A549 treated with CpdA at 1 μM for 4 hours (cell line): ENCODE measurements around the gene SENP5. TPM values are rescaled to one million over a fixed set of nuclear protein-coding genes. Genes with fewer than 3 reads are reported as not detected.

Experiments used
- total RNA-seq: library from RNA; stranded (reverse); fragments of 200-300 nt; extraction: Qiagen RNA extraction; gene quantifications from 5 replicates; pipeline ENCODE4 v1.2.3, GENCODE V29; 2022; ENCODE audit warnings: low read depth

Gene SENP5, protein sequence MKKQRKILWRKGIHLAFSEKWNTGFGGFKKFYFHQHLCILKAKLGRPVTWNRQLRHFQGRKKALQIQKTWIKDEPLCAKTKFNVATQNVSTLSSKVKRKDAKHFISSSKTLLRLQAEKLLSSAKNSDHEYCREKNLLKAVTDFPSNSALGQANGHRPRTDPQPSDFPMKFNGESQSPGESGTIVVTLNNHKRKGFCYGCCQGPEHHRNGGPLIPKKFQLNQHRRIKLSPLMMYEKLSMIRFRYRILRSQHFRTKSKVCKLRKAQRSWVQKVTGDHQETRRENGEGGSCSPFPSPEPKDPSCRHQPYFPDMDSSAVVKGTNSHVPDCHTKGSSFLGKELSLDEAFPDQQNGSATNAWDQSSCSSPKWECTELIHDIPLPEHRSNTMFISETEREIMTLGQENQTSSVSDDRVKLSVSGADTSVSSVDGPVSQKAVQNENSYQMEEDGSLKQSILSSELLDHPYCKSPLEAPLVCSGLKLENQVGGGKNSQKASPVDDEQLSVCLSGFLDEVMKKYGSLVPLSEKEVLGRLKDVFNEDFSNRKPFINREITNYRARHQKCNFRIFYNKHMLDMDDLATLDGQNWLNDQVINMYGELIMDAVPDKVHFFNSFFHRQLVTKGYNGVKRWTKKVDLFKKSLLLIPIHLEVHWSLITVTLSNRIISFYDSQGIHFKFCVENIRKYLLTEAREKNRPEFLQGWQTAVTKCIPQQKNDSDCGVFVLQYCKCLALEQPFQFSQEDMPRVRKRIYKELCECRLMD
- 5.4 to 8.7 TPM (median 7.2 TPM) in 5 replicates for total RNA-seq

DNA sequence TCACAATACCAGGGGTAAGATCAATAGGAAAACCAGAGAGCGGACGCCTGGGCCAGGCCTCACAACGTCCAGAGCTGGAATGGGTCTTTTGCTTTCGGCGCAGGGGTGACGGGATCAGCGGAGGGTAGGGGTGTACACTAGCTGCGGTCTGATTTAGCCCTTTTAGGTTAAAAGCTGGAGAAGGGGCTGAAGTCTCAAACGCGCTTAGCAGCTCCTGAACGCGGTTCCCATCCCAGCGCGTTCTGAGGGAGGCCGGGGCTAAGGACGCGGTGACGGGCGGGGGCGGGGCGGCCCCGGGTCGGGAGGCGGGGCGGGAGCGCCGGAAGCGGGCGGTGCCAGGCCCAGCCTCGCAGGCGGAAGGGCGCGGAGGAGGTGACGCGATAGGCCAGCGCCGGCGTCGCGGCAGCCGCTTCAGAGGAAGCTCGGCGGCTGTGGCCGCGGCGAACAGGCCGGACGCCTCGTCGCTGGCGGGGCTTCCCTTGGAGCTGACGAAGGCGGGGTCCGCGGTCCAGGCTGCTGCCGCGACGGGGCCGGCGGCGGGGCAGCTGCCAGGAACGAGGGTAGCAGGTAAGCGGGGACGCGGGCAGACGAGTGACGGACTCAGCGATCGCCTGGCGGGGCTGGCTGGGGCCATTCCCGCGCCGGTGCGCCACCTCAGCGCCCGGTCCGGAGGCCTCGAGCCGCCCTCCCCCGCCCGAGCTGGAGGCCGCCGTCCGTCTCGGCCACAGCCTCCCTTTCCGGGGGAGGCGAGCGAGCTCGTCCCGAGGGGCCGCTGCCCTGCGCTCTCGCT, at the start of gene SENP5:
Gene SENP5, plus strand, starts transcription at position 414 of the 790 bp plus-strand sequence. CDS start 17,262 bp downstream, outside the sequence.

DNA sequence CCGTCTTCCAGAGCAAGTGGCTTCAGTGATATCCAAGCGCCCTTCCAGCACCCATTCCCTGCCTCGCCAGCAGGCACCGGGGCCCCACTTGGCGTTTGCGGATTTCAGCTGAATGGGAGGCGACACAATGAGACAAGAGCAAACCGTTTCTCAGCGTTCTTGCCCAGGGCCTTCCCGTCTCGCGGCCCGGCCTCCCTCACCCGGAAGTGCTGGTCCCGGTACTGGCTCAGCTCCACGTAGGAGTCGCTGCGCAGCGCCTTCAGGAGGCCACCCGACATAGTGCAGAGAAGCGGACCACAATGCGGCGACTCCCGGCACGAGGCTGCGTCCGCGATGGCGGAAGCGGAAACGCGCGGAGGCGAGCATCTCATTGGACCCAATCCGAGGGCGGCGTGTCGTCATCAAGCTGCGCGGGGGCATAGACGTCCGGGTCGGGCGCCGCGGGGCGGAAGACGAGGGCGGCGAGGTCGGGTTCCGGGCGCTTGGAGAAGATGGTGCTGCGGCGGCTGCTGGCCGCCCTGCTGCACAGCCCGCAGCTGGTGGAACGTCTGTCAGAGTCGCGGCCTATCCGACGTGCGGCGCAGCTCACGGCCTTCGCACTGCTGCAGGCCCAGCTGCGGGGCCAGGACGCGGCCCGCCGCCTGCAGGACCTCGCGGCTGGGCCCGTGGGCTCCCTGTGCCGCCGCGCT, 74.7 kb downstream of the SENP5 start, which contains the start of gene NCBP2:
Gene NCBP2, minus strand, starts transcription at position 303 of the 689 bp plus-strand sequence. Its CDS starts 25 bp downstream, at position 278.

DNA sequence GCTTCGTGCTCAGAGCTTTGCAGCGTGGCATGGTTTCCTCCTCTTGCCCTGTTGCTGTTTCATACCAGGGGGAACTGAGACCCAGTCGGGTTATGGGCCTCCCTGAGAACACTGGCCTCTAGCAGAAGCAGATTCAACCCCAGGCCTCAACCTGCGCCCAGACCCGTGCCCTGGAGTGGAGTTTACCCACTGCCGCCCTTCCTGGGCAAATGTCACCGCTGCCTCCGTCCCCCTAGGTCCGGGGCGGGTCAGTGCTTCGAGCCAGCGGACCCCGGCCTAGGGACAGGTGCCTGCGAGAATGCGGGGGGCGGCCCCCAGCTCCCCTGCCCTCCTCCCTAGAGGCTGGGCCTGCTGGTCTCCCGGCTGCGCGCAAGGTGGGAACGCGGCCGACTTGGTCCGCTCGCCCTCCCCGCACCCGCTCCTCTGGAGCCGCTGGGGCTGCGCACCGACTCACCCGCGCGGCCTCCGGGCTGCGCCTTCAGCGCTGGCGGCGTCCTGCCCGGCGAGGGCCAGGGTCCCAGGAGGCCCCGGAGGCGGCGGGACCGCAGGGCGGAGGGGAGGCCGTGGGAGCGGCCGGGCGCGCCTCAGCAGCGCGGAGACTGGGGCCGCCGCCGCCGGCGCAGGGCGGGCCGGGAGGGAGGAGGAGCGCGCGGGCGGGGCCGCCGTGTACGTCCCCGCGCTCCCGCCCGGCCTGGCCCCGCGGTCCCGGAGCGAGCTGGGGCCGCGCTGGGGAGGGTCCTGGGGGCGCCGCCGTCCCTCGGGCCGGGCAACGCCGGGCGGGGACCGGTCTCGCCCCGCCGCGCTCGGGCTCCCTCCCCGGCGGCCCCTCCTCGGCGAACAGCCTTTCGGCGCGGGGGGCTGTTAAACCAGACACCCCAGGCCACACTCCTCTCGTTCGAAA, 100.8 kb downstream of the SENP5 start, which contains the start of gene PIGZ:
Gene PIGZ, minus strand, starts transcription at position 601 of the 901 bp plus-strand sequence. CDS start 16,802 bp downstream, outside the sequence.

Other genes with a start within 250 kb of the SENP5 start
- gene NRROS, start 228.2 kb upstream of the SENP5 start, total RNA-seq, result not detected in 5 replicates
- gene CEP19, start 155.7 kb upstream of the SENP5 start, total RNA-seq, result 3.1 to 3.6 TPM (median 3.4 TPM) in 5 replicates
- 26.9 to 32.4 TPM (median 29.9 TPM) in 5 replicates for gene PIGX, start 155.5 kb upstream of the SENP5 start, total RNA-seq
- 32.8 to 55.4 TPM (median 38.1 TPM) in 5 replicates for gene PAK2, start 128.1 kb upstream of the SENP5 start, total RNA-seq
- 45.3 to 54.3 TPM (median 47.6 TPM) in 5 replicates for gene NCBP2, start 74.6 kb downstream of the SENP5 start, total RNA-seq
- 0.94 to 1.6 TPM (median 1.3 TPM) in 5 replicates for gene PIGZ, start 100.9 kb downstream of the SENP5 start, total RNA-seq
- 44.6 to 62.2 TPM (median 52.5 TPM) in 5 replicates for gene MELTF, start 161.9 kb downstream of the SENP5 start, total RNA-seq